Smooth muscle cell of the coronary artery (primary cell): ENCODE data around the gene DNAJB12. TPM values are rescaled to one million over a fixed set of nuclear protein-coding genes. Genes with fewer than 3 reads are reported as not detected.

ENCODE experiments used
- total RNA-seq: library from RNA; depleted of rRNA; stranded (reverse); fragments of >200 nt; gene quantifications from 2 replicates; pipeline ENCODE4 v1.2.3, GENCODE V29; 2014; ENCODE audit warnings: low replicate concordance

DNAJB12 gene
- 14.7 and 19.8 TPM in 2 replicates for total RNA-seq

GRCh38 chr10:72354356-72355213 lies at the start of gene DNAJB12:
Gene DNAJB12, minus strand, starts transcription at chr10:72354919. Its CDS starts 22 bp downstream, at chr10:72354897.

Other genes starting within 250 kb of the DNAJB12 start
- gene ANAPC16, start 138.9 kb downstream of the DNAJB12 start, total RNA-seq = 35.8 and 39.1 TPM in 2 replicates
- gene ASCC1, start 138.6 kb downstream of the DNAJB12 start, total RNA-seq = 16.8 and 17.7 TPM in 2 replicates
- 394 and 406 TPM in 2 replicates for gene DDIT4, start 81.0 kb downstream of the DNAJB12 start, total RNA-seq